ENCODE results near the gene MYMK.

The MYMK gene

GRCh38 chr9:133518706-133519449 is 5.9 kb downstream of the MYMK start:
- DNase-seq (ENCODE audit: low read depth): no peak

GRCh38 chr9:133518200-133518599 is 6.6 kb downstream of the MYMK start:
- DNase-seq (ENCODE audit: low read depth): no peak

GRCh38 chr9:133517711-133518110 is 7.0 kb downstream of the MYMK start:
- DNase-seq (ENCODE audit: low read depth): no peak

GRCh38 chr9:133516961-133517350 is 7.8 kb downstream of the MYMK start:
- no peak for DNase-seq (ENCODE audit: low read depth)

GRCh38 chr9:133516256-133516960 is 8.4 kb downstream of the MYMK start:
- DNase-seq (ENCODE audit: low read depth): no peak

- no peak for DNase-seq (ENCODE audit: low read depth)
These were observed 9.0 kb downstream of the MYMK start for GRCh38 chr9:133515615-133516255.

GRCh38 chr9:133515240-133515610 is 9.5 kb downstream of the MYMK start:
- DNase-seq (ENCODE audit: low read depth): no peak

GRCh38 chr9:133514460-133515239 is 10.1 kb downstream of the MYMK start:
- no peak for DNase-seq (ENCODE audit: low read depth)

GRCh38 chr9:133513214-133514100 is 11.3 kb downstream of the MYMK start:
- DNase-seq (ENCODE audit: low read depth): no peak

GRCh38 chr9:133512253-133513213 is 12.2 kb downstream of the MYMK start:
- DNase-seq (ENCODE audit: low read depth): no peak

GRCh38 chr9:133511607-133512006 is 13.2 kb downstream of the MYMK start:
- DNase-seq (ENCODE audit: low read depth): no peak

GRCh38 chr9:133510926-133511505 is 13.7 kb downstream of the MYMK start:
- DNase-seq (ENCODE audit: low read depth): no peak

- DNase-seq (ENCODE audit: low read depth): no peak
These were observed 15.3 kb downstream of the MYMK start for GRCh38 chr9:133509179-133510083.

GRCh38 chr9:133508046-133508445 is 16.7 kb downstream of the MYMK start:
- no peak for DNase-seq (ENCODE audit: low read depth)

- DNase-seq (ENCODE audit: low read depth): no peak
These were observed 17.4 kb downstream of the MYMK start for GRCh38 chr9:133507246-133507965.

- peak; percentile 89 for DNase-seq (ENCODE audit: low read depth)
These were observed 18.1 kb downstream of the MYMK start for GRCh38 chr9:133506653-133507038.

- DNase-seq (ENCODE audit: low read depth): peak; percentile 87
These were observed 18.7 kb downstream of the MYMK start for GRCh38 chr9:133505901-133506652.

Measured in fibroblast of gingiva (primary cell).